HEK293T (cell line): ENCODE measurements around the gene OPCML.

Experiments used
- ARNT ChIP-seq: fragments of 450-650 bp; IDR thresholded peaks from 2 replicates; pipeline ENCODE4 v1.6.1; 2017; ENCODE audit warnings: mild to moderate bottlenecking
- ELF4 ChIP-seq: fragments of 450-650 bp; IDR thresholded peaks from 2 replicates; pipeline ENCODE4 v1.6.1; 2017; ENCODE audit warnings: antibody characterized with exemption
- FOXA1 ChIP-seq: fragments of 450-650 bp; IDR thresholded peaks from 2 replicates; pipeline ENCODE4 v1.6.1; 2016; ENCODE audit warnings: mild to moderate bottlenecking
- FOXK2 ChIP-seq: fragments of 450-650 bp; IDR thresholded peaks from 2 replicates; pipeline ENCODE4 v1.6.1; 2016; ENCODE audit warnings: mild to moderate bottlenecking
- FOXM1 ChIP-seq: fragments of 450-650 bp; IDR thresholded peaks from 2 replicates; pipeline ENCODE4 v1.6.1; 2017; ENCODE audit warnings: mild to moderate bottlenecking, borderline replicate concordance
- HDGF ChIP-seq: fragments of 450-650 bp; IDR thresholded peaks from 2 replicates; pipeline ENCODE4 v1.6.1; 2017; ENCODE audit warnings: antibody characterized with exemption, borderline replicate concordance
- L3MBTL2 ChIP-seq: fragments of 450-650 bp; conservative IDR thresholded peaks from 2 replicates; pipeline ENCODE4 v1.6.1; 2016; ENCODE audit warnings: mild to moderate bottlenecking
- LEF1 ChIP-seq: fragments of 450-650 bp; IDR thresholded peaks from 2 replicates; pipeline ENCODE4 v1.6.1; 2017; ENCODE audit warnings: mild to moderate bottlenecking, borderline replicate concordance
- PKNOX1 ChIP-seq: fragments of 450-650 bp; IDR thresholded peaks from 2 replicates; pipeline ENCODE4 v1.6.1; 2016
- SP1 ChIP-seq: fragments of 450-650 bp; IDR thresholded peaks from 2 replicates; pipeline ENCODE4 v1.6.1; 2017
- SUZ12 ChIP-seq: fragments of 450-650 bp; IDR thresholded peaks from 2 replicates; pipeline ENCODE4 v1.6.1; 2016; ENCODE audit warnings: mild to moderate bottlenecking
- TARDBP ChIP-seq: fragments of 450-650 bp; IDR thresholded peaks from 2 replicates; pipeline ENCODE4 v1.6.1; 2016
- ZNF384 ChIP-seq: fragments of 450-650 bp; IDR thresholded peaks from 2 replicates; pipeline ENCODE4 v1.6.1; 2016

DNA sequence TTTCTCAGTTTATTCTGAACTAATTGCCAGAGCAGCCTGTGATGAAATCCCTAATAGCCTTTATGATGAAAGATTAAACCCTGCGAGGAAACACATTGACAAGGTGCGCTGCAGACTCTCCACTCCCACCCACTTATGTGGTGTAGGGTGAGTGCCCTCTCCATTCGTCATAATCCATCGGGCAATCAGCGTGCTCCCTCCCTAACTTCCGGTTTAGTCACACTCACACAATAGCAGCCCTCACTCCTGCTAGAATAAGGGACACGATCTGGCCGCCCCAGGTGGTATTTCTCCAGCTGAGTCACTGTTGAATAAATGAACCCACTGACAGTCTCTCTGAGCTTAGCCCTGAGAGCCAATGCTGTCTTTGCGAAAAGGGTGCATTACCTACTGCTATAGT is 188.3 kb downstream of the OPCML start:
- TF ChIP-seq PKNOX1 (no peak), SP1 (no peak), L3MBTL2 (no peak), FOXM1 (no peak), TARDBP (no peak), ZNF384 (no peak), SUZ12 (no peak), FOXK2 (no peak), FOXA1 (no peak), HDGF (no peak), LEF1 (no peak), ELF4 (no peak), ARNT (no peak)
